ENCODE measurements around the gene GALNT17. TPM values are rescaled to one million over a fixed set of nuclear protein-coding genes. Genes with fewer than 3 reads are reported as not detected.

GALNT17 gene
- total RNA-seq, 1 experiment from 2014 or later = not detected

DNA sequence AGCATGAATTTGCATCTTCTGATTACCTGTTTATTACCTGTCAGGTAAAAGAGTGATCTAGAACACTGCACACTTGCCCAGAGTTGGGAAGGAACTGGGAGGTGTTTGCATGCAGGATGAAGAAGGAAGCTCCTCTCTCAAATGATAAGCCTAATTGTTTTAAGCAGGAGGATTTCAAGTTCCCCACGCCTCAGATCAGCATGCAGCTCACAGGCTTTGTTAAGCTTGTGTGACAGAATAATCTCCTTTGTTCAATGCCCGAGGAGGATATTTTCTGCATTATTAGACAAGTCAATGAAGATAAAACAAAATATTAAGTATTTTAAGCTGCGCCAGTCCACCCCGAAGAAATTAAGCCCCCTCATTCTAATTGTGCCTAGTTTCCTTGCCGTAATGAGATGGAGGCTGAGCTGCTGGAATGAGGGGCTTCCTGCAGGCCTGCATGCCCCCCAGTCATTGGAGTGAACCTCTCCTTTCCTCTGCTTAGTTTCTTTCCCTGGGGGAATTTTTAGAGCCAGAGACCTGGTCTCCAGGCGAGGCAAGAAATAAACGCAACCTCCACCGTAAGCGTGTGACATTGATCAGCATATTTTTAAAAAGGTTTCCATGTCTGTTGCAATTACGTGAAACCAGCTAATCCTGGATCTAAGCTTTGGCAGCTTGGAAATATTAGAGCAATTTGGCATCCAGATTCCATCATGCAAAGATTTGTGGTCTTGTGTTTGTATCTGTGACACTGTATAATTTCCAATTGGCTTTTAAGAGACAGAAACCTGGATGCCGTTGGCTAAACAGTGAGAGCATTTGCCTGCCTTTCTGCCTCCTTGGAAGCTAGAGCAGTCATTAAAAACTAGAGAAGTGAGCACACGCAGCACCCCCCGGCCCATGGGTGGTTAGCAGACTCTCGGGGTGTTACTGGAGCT lies 376.0 kb downstream of the GALNT17 start:
- in situ Hi-C loops (cut with HindIII; ENCODE audit: low sequenced_read_pairs) = no loop called here
- DNase-seq (ENCODE audit: low spot score) = peak; percentile 37

- in situ Hi-C loops (cut with HindIII; ENCODE audit: low sequenced_read_pairs) = no loop called here
- DNase-seq (ENCODE audit: low spot score) = no peak
Measured at GRCh38 chr7:71509381-71509780, 377.4 kb downstream of the GALNT17 start.

DNA sequence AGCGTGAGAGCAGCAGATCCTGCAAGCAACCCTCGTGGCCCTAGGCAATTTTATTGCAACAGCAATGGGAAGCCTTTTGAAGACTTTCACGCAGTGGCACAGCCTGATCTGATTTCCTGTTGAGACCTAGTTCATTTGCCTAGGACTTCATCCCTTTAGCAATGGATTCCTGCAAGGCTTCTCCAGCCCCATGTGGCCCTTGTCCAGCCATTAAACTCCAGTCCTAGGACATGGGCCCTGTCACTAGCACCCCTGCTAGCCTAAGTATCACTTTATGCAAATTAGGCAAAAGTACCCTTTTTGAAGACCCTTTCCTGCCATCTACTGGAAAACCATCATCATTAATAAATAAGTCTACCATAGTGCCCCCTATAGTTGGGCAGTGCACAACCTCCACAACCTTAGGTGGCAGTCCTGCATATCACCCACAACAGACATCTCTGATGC lies 379.4 kb downstream of the GALNT17 start:
- no peak for DNase-seq (ENCODE audit: low spot score)
- in situ Hi-C loops (cut with HindIII; ENCODE audit: low sequenced_read_pairs) = no loop called here

GRCh38 chr7:71517940-71518699 lies 386.2 kb downstream of the GALNT17 start:
- DNase-seq (ENCODE audit: low spot score) = peak; percentile 61
- in situ Hi-C loops (cut with HindIII; ENCODE audit: low sequenced_read_pairs) = no loop called here

- DNase-seq (ENCODE audit: low spot score) = peak; percentile 34
- in situ Hi-C loops (cut with HindIII; ENCODE audit: low sequenced_read_pairs) = no loop called here
Measured at GRCh38 chr7:71518880-71519279, 386.9 kb downstream of the GALNT17 start.

GRCh38 chr7:71521506-71521905 lies 389.6 kb downstream of the GALNT17 start:
- in situ Hi-C loops (cut with HindIII; ENCODE audit: low sequenced_read_pairs) = no loop called here
- DNase-seq (ENCODE audit: low spot score) = peak; percentile 80

GRCh38 chr7:71526106-71526505 lies 394.2 kb downstream of the GALNT17 start:
- DNase-seq (ENCODE audit: low spot score) = no peak
- in situ Hi-C loops (cut with HindIII; ENCODE audit: low sequenced_read_pairs) = no loop called here

GRCh38 chr7:71527213-71527612 lies 395.3 kb downstream of the GALNT17 start:
- DNase-seq (ENCODE audit: low spot score) = no peak
- in situ Hi-C loops (cut with HindIII; ENCODE audit: low sequenced_read_pairs) = no loop called here

- peak; percentile 90 for DNase-seq (ENCODE audit: low spot score)
- in situ Hi-C loops (cut with HindIII; ENCODE audit: low sequenced_read_pairs) = no loop called here
Measured at GRCh38 chr7:71535616-71536015, 403.7 kb downstream of the GALNT17 start.

DNA sequence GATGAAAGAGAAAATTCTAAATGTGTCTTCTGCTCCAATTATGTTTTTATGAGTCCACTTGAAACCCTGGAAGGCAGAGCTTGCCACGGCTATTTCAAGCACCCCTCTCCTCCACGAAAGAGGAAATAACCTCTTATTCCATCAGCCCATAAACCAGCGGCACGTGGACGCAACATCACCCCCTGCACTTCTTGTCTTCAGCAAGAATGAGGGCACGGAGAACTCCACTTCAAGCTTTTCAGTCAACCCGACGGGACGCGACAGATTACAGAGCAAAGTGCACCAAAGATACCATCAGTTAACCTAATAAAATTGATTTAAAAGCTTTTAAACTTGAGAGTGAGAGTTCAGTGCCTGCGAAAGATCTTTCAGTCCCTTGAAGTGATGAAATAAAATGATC lies 406.3 kb downstream of the GALNT17 start:
- DNase-seq (ENCODE audit: low spot score) = no peak
- in situ Hi-C loops (cut with HindIII; ENCODE audit: low sequenced_read_pairs) = no loop called here

- in situ Hi-C loops (cut with HindIII; ENCODE audit: low sequenced_read_pairs) = no loop called here
Measured at GRCh38 chr7:71539615-71540014, 407.7 kb downstream of the GALNT17 start.

DNA sequence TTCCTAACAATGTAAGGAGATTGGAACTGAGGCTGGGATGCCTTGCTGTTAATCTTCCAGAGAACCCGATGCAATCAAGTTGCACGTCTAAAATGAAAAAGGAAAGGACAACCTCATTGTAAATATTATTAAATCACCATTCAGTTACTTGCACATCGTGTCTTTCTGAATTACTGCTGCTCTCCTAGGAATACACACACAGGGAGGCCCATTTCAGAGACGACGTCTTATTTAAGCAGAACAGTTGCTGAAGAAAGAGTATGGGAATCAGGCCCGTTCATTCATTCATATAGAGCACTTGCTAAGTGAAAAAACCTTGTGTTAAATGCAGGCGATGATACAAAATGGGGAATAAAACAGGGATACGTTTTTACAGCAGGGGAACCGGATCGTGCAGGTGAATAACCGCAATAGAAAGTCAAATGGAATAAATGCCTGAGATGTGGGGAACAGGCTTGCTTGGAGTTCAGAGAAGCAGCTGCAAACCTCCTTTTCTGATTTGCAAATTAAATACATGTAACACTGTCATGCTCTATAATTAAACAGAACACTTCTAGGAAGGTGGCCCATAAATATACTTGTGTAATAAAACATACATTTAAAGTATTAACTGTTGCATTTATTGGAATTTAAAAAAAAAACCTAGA lies 409.9 kb downstream of the GALNT17 start:
- in situ Hi-C loops (cut with HindIII; ENCODE audit: low sequenced_read_pairs) = no loop called here
- DNase-seq (ENCODE audit: low spot score) = no peak

More at GRCh38 chr7:71539615-71540014, 407.7 kb downstream of the GALNT17 start:
- no peak for DNase-seq (ENCODE audit: low spot score)

GRCh38 chr7:71543396-71543795 lies 411.5 kb downstream of the GALNT17 start:
- in situ Hi-C loops (cut with HindIII; ENCODE audit: low sequenced_read_pairs) = no loop called here
- peak; percentile 46 for DNase-seq (ENCODE audit: low spot score)

GRCh38 chr7:71544816-71545215 lies 412.9 kb downstream of the GALNT17 start:
- DNase-seq (ENCODE audit: low spot score) = peak; percentile 46
- in situ Hi-C loops (cut with HindIII; ENCODE audit: low sequenced_read_pairs) = no loop called here

- DNase-seq (ENCODE audit: low spot score) = no peak
- in situ Hi-C loops (cut with HindIII; ENCODE audit: low sequenced_read_pairs) = no loop called here
Measured at GRCh38 chr7:71547426-71547825, 415.5 kb downstream of the GALNT17 start.

DNA sequence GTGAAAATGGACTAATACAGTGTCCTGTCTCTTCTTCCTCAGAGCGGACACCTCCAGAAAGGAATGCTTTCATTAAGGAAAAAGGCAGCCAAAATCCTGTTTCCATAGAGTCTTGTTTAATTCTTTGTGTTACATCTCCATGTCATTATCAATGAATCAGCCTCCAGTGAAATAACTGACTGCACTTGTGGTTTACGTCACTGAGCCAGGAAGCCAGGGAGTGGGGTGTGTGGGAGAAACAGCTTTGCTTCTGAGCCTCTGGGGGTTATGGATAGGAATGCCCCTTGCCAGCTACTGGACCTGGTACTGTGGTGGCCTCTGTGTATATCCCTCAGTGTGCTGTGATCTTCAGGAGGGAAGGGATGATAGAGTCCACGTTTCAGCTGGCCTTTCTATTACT lies 416.8 kb downstream of the GALNT17 start:
- DNase-seq (ENCODE audit: low spot score) = no peak
- in situ Hi-C loops (cut with HindIII; ENCODE audit: low sequenced_read_pairs) = no loop called here

DNA sequence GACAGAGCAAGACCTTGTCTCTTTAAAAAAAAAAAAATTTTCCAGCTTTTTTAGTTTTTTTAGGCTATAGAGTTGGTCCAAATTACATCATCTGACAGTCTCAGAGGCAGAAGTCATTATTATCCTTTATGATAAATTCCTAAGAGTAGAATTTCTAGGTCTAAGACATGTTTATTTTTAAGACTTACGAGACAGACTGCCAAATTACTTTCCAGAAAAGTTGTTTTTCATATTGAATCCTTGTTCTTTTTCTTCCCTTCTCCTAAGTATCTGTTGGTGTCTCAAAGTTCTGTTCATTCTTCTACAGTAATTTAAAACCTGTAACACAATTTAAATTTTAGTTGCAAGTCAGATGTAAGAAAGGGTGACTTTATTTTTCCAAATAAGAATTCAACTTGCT lies 421.4 kb downstream of the GALNT17 start:
- in situ Hi-C loops (cut with HindIII; ENCODE audit: low sequenced_read_pairs) = no loop called here
- no peak for DNase-seq (ENCODE audit: low spot score)

DNA sequence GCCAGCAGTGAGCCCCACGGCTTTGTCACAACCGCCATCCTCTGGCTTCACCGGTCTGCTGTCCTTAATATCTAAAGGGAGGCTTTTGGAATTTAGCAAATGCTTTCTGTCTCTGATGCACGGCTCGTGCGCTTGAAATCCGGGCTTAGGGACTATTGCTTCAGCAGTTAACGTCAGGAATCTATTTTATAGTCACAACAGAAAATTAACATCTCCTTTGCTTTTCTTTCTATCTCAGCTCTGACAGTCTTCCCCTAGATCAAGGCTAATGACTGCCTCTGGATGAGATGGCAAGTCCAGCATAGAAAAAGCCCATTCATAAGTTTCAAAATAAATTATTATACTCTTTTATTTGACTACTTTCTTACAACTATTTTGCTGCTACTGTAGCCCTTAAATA lies 423.8 kb downstream of the GALNT17 start:
- in situ Hi-C loops (cut with HindIII; ENCODE audit: low sequenced_read_pairs) = no loop called here

DNA sequence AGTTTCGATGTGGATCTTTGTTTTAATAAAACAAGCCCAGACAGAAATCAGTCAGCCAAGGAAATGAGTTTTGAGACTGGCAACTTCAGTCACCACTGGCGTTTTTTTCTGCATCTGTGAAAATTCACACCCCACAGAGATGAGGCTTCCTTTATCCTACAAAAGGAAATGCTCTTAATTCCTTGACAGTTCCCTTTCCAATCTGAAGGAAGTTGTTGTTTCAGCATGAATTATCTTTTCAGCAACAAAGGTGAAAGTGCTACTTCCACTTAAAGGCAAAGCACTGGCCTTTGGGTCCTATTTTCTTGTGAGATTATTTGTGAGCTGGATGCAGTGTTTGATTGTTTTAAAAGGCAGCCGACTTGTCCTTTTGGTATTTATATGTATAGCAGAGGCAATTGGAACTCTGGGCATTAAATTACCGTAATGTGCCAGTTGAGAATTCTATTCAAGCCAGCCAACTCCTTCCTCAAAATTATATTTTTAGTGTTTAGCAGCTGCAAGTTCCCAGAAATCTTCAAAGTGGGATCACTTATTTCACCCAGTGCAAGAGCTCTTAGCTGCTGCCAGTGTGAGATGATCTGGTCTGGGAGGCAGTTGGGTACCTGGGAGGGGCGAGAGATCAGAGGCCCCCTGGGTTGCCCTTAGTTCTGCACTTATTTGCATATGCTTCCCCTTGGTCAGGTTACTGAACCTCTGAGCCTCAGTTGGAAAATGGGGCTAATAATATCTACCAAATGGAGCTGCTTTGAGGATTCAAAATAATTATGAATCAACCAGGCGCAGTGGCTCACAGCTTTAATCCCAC lies 427.1 kb downstream of the GALNT17 start:
- in situ Hi-C loops (cut with HindIII; ENCODE audit: low sequenced_read_pairs) = no loop called here
- DNase-seq (ENCODE audit: low spot score) = no peak

More for the DNA sequence above, 423.8 kb downstream of the GALNT17 start:
- no peak for DNase-seq (ENCODE audit: low spot score)

All from G401 (cell line).